ENCODE data around the gene LYSET. TPM values are rescaled to one million over a fixed set of nuclear protein-coding genes. Genes with fewer than 3 reads are reported as not detected.

LYSET gene
- total RNA-seq, 1 experiment from 2014 or later: 25.6 TPM

DNA sequence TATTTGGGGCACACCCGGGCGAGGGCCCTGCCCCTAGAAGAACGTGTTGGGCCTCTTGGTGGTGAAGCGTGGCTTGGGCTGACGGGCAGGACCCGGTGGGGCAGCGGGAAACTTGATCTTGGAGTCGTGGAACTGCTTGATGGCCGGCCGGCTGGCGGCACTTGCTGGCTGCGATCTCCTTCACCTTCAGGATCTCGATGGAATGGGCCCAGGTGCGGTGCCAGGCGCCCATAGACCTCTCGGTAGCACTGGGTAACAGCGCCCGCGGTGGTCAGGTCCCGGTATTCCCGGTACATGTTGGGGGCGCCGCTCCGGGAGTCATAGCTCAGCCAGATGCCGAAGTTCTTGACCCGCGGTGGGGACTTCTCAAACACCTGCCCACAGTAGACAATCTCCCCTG, 38.4 kb downstream of the LYSET start (continued):
- TF ChIP-seq, protein P1, sequence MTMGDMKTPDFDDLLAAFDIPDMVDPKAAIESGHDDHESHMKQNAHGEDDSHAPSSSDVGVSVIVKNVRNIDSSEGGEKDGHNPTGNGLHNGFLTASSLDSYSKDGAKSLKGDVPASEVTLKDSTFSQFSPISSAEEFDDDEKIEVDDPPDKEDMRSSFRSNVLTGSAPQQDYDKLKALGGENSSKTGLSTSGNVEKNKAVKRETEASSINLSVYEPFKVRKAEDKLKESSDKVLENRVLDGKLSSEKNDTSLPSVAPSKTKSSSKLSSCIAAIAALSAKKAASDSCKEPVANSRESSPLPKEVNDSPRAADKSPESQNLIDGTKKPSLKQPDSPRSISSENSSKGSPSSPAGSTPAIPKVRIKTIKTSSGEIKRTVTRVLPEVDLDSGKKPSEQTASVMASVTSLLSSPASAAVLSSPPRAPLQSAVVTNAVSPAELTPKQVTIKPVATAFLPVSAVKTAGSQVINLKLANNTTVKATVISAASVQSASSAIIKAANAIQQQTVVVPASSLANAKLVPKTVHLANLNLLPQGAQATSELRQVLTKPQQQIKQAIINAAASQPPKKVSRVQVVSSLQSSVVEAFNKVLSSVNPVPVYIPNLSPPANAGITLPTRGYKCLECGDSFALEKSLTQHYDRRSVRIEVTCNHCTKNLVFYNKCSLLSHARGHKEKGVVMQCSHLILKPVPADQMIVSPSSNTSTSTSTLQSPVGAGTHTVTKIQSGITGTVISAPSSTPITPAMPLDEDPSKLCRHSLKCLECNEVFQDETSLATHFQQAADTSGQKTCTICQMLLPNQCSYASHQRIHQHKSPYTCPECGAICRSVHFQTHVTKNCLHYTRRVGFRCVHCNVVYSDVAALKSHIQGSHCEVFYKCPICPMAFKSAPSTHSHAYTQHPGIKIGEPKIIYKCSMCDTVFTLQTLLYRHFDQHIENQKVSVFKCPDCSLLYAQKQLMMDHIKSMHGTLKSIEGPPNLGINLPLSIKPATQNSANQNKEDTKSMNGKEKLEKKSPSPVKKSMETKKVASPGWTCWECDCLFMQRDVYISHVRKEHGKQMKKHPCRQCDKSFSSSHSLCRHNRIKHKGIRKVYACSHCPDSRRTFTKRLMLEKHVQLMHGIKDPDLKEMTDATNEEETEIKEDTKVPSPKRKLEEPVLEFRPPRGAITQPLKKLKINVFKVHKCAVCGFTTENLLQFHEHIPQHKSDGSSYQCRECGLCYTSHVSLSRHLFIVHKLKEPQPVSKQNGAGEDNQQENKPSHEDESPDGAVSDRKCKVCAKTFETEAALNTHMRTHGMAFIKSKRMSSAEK (CRISPR knock-in tag; IDR thresholded peaks at IDR 0.05; ENCODE audit: borderline replicate concordance): no peak
- no peak for TF ChIP-seq ZNF671 (CRISPR knock-in tag; IDR thresholded peaks at IDR 0.05)

DNA sequence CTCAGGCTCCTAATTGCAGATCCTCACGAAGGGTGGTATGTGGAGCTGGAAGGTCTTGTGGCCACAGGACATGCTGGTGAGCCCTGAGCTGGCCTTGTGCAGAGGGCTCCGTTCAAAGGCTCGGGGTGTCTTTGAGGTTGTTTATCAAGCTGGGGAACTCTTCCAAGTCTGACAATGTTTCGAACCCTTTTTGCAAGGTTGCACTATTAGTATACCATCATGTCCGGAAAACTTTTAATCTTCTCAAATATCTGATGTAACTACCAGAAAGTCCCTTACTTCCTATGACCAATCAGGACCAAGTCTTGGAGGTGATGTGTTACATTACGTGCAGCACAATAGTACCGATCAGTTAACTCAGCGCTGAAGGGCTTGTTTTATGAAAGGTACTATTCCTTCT, 43.4 kb downstream of the LYSET start:
- no peak for ATAC-seq
- DNase-seq (ENCODE audit: low spot score): no peak
- CTCF ChIA-PET: no interaction called here
- Mint-ChIP-seq H3K36me3 (peaks cover 28% of the 10 kb centered on the region), H3K27ac (no peak overlapping the region), H3K27me3 (ENCODE audit: low read depth) (no peaks in the 10 kb centered on the region), H3K4me3 (no peak overlapping the region), H3K9me3 (peaks cover 4% of the 10 kb centered on the region; the same call in 1 of the 2 replicates), H3K4me1 (no peaks in the 10 kb centered on the region)
- POLR2A ChIA-PET: interaction anchor here (0.5 kb wide), 1 partner anchor 12 kb away, joined by 3 read pairs; no protein-coding TSS in a partner anchor
- TF ChIP-seq ETV6 (CRISPR knock-in tag; IDR thresholded peaks at IDR 0.05) (no peak), FOXP1 (CRISPR knock-in tag; IDR thresholded peaks at IDR 0.05; ENCODE audit: borderline replicate concordance) (no peak), SMAD3 (CRISPR knock-in tag; IDR thresholded peaks at IDR 0.05; ENCODE audit: borderline replicate concordance) (no peak), FOXK1 (CRISPR knock-in tag; IDR thresholded peaks at IDR 0.05) (no peak), RORB (CRISPR knock-in tag; IDR thresholded peaks at IDR 0.05) (no peak), ZNF232 (CRISPR knock-in tag; IDR thresholded peaks at IDR 0.05) (no peak), RELA (CRISPR knock-in tag; IDR thresholded peaks at IDR 0.05; ENCODE audit: borderline replicate concordance) (no peak), JAZF1 (CRISPR knock-in tag; IDR thresholded peaks at IDR 0.05) (no peak), ZNF138 (CRISPR knock-in tag; conservative IDR thresholded peaks at IDR 0.05) (no peak), KAT7 (CRISPR knock-in tag; IDR thresholded peaks at IDR 0.05; ENCODE audit: borderline replicate concordance) (no peak)
- TF ChIP-seq, protein P2, sequence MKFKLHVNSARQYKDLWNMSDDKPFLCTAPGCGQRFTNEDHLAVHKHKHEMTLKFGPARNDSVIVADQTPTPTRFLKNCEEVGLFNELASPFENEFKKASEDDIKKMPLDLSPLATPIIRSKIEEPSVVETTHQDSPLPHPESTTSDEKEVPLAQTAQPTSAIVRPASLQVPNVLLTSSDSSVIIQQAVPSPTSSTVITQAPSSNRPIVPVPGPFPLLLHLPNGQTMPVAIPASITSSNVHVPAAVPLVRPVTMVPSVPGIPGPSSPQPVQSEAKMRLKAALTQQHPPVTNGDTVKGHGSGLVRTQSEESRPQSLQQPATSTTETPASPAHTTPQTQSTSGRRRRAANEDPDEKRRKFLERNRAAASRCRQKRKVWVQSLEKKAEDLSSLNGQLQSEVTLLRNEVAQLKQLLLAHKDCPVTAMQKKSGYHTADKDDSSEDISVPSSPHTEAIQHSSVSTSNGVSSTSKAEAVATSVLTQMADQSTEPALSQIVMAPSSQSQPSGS (CRISPR knock-in tag; IDR thresholded peaks at IDR 0.05; ENCODE audit: borderline replicate concordance, low read depth): no peak
- TF ChIP-seq, protein P3, sequence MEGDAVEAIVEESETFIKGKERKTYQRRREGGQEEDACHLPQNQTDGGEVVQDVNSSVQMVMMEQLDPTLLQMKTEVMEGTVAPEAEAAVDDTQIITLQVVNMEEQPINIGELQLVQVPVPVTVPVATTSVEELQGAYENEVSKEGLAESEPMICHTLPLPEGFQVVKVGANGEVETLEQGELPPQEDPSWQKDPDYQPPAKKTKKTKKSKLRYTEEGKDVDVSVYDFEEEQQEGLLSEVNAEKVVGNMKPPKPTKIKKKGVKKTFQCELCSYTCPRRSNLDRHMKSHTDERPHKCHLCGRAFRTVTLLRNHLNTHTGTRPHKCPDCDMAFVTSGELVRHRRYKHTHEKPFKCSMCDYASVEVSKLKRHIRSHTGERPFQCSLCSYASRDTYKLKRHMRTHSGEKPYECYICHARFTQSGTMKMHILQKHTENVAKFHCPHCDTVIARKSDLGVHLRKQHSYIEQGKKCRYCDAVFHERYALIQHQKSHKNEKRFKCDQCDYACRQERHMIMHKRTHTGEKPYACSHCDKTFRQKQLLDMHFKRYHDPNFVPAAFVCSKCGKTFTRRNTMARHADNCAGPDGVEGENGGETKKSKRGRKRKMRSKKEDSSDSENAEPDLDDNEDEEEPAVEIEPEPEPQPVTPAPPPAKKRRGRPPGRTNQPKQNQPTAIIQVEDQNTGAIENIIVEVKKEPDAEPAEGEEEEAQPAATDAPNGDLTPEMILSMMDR (IDR thresholded peaks at IDR 0.05): no peak
- TF ChIP-seq, protein P4, sequence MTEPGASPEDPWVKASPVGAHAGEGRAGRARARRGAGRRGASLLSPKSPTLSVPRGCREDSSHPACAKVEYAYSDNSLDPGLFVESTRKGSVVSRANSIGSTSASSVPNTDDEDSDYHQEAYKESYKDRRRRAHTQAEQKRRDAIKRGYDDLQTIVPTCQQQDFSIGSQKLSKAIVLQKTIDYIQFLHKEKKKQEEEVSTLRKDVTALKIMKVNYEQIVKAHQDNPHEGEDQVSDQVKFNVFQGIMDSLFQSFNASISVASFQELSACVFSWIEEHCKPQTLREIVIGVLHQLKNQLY (CRISPR knock-in tag; IDR thresholded peaks at IDR 0.05): no peak
- TF ChIP-seq, protein P5, sequence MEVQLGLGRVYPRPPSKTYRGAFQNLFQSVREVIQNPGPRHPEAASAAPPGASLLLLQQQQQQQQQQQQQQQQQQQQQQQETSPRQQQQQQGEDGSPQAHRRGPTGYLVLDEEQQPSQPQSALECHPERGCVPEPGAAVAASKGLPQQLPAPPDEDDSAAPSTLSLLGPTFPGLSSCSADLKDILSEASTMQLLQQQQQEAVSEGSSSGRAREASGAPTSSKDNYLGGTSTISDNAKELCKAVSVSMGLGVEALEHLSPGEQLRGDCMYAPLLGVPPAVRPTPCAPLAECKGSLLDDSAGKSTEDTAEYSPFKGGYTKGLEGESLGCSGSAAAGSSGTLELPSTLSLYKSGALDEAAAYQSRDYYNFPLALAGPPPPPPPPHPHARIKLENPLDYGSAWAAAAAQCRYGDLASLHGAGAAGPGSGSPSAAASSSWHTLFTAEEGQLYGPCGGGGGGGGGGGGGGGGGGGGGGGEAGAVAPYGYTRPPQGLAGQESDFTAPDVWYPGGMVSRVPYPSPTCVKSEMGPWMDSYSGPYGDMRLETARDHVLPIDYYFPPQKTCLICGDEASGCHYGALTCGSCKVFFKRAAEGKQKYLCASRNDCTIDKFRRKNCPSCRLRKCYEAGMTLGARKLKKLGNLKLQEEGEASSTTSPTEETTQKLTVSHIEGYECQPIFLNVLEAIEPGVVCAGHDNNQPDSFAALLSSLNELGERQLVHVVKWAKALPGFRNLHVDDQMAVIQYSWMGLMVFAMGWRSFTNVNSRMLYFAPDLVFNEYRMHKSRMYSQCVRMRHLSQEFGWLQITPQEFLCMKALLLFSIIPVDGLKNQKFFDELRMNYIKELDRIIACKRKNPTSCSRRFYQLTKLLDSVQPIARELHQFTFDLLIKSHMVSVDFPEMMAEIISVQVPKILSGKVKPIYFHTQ (CRISPR knock-in tag; IDR thresholded peaks at IDR 0.05): no peak
- TF ChIP-seq, protein P6, sequence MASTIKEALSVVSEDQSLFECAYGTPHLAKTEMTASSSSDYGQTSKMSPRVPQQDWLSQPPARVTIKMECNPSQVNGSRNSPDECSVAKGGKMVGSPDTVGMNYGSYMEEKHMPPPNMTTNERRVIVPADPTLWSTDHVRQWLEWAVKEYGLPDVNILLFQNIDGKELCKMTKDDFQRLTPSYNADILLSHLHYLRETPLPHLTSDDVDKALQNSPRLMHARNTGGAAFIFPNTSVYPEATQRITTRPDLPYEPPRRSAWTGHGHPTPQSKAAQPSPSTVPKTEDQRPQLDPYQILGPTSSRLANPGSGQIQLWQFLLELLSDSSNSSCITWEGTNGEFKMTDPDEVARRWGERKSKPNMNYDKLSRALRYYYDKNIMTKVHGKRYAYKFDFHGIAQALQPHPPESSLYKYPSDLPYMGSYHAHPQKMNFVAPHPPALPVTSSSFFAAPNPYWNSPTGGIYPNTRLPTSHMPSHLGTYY (CRISPR knock-in tag; IDR thresholded peaks at IDR 0.05): no peak
- TF ChIP-seq, protein P7, sequence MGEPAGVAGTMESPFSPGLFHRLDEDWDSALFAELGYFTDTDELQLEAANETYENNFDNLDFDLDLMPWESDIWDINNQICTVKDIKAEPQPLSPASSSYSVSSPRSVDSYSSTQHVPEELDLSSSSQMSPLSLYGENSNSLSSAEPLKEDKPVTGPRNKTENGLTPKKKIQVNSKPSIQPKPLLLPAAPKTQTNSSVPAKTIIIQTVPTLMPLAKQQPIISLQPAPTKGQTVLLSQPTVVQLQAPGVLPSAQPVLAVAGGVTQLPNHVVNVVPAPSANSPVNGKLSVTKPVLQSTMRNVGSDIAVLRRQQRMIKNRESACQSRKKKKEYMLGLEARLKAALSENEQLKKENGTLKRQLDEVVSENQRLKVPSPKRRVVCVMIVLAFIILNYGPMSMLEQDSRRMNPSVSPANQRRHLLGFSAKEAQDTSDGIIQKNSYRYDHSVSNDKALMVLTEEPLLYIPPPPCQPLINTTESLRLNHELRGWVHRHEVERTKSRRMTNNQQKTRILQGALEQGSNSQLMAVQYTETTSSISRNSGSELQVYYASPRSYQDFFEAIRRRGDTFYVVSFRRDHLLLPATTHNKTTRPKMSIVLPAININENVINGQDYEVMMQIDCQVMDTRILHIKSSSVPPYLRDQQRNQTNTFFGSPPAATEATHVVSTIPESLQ (CRISPR knock-in tag; IDR thresholded peaks at IDR 0.05): no peak
- TF ChIP-seq, protein P8, sequence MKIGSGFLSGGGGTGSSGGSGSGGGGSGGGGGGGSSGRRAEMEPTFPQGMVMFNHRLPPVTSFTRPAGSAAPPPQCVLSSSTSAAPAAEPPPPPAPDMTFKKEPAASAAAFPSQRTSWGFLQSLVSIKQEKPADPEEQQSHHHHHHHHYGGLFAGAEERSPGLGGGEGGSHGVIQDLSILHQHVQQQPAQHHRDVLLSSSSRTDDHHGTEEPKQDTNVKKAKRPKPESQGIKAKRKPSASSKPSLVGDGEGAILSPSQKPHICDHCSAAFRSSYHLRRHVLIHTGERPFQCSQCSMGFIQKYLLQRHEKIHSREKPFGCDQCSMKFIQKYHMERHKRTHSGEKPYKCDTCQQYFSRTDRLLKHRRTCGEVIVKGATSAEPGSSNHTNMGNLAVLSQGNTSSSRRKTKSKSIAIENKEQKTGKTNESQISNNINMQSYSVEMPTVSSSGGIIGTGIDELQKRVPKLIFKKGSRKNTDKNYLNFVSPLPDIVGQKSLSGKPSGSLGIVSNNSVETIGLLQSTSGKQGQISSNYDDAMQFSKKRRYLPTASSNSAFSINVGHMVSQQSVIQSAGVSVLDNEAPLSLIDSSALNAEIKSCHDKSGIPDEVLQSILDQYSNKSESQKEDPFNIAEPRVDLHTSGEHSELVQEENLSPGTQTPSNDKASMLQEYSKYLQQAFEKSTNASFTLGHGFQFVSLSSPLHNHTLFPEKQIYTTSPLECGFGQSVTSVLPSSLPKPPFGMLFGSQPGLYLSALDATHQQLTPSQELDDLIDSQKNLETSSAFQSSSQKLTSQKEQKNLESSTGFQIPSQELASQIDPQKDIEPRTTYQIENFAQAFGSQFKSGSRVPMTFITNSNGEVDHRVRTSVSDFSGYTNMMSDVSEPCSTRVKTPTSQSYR (CRISPR knock-in tag; IDR thresholded peaks at IDR 0.05): no peak

Data from WTC11 (cell line).